GM12892 (cell line): ENCODE data around the gene PTPRU.

Experiments used
- POLR2A ChIP-seq: IDR thresholded peaks from 2 replicates; pipeline ENCODE4 v1.6.1; 2011; ENCODE audit warnings: low read depth, low read length, control low read depth
- POLR2AphosphoS5 ChIP-seq: IDR thresholded peaks from 2 replicates; pipeline ENCODE4 v1.6.1; 2011; ENCODE audit warnings: low read depth, low read length, control low read depth

DNA sequence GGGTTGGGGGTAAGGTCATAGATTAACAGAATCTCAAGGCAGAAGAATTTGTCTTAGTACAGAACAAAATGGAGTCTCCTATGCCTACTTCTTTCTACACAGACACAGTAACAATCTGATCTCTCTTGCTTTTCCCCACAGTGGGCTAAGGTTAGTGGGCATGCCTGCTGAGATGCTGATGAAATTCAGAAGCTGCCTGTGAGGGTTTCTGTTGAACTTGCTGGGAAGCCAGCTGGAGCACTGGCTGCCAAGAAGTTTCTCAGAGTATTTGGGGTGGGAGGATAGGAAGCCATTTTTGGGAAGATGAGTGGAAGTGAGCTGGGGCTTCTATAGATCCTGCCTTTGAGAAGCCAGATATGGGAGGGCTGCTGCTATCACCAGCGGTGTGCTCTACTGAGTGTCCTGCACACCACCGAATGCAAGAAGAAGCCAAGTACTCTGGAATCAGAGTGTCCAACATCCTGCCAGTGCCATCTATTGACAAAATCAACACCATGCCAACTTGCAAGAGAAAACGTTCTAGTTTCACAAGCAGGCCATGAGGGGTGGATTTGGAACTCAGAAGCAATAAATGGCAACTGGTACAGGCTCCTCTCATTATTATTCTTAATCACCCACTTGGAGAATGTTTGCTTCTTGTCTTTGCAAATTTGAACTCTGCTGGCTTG lies 102.7 kb downstream of the PTPRU start:
- TF ChIP-seq POLR2A = no peak
- TF ChIP-seq POLR2AphosphoS5 = no peak
